Rectal smooth muscle tissue (tissue), 1 donor: ENCODE results near the gene UMODL1.

Experiments used
- H3K27ac ChIP-seq: one replicate; pipeline ENCODE4 v1.7.0; 2013; ENCODE audit warnings: low read depth, low read length, inconsistent platforms
- H3K27me3 ChIP-seq: one replicate; pipeline ENCODE4 v1.7.0; 2013; ENCODE audit warnings: low read length; ENCODE audit not compliant: control insufficient read depth, insufficient read depth
- H3K36me3 ChIP-seq: one replicate; pipeline ENCODE4 v1.7.0; 2013; ENCODE audit warnings: low read length; ENCODE audit not compliant: control insufficient read depth, insufficient read depth
- H3K4me1 ChIP-seq: one replicate; pipeline ENCODE4 v1.7.0; 2013; ENCODE audit warnings: low read length; ENCODE audit not compliant: control insufficient read depth, insufficient read depth
- H3K4me3 ChIP-seq: one replicate; pipeline ENCODE4 v1.7.0; 2013; ENCODE audit warnings: low read length
- H3K9ac ChIP-seq: one replicate; pipeline ENCODE4 v1.7.0; 2013; ENCODE audit warnings: low read length

Gene UMODL1

GRCh38 chr21:42071146-42071737 lies at the start of gene UMODL1:
UMODL1 (plus strand) TSS chr21:42071317; CDS start chr21:42071317, 0 bp downstream.
- Histone ChIP-seq H3K36me3 (no peaks in the 10 kb centered on the region), H3K27me3 (peaks cover 2% of the 10 kb centered on the region), H3K9ac (no peak within 1 kb of the TSS), H3K4me1 (no peaks in the 10 kb centered on the region), H3K4me3 (no peak within 1 kb of the TSS), H3K27ac (no peak within 1 kb of the TSS)

GRCh38 chr21:42021371-42022090 lies 49.6 kb upstream of the UMODL1 start:
- peaks cover 2% of the 10 kb centered on the region for H3K4me1 ChIP-seq
- no peak overlapping the region for H3K27ac ChIP-seq
- no peaks in the 10 kb centered on the region for H3K36me3 ChIP-seq
- H3K27me3 ChIP-seq: no peaks in the 10 kb centered on the region
- no peak overlapping the region for H3K4me3 ChIP-seq
- no peak overlapping the region for H3K9ac ChIP-seq

GRCh38 chr21:42022091-42022430 lies 49.1 kb upstream of the UMODL1 start:
- Histone ChIP-seq H3K4me1 (peaks cover 2% of the 10 kb centered on the region), H3K27ac (no peak overlapping the region), H3K27me3 (no peaks in the 10 kb centered on the region), H3K36me3 (no peaks in the 10 kb centered on the region), H3K9ac (no peak overlapping the region), H3K4me3 (no peak overlapping the region)

- H3K27ac ChIP-seq: no peak overlapping the region
- peaks cover 2% of the 10 kb centered on the region for H3K4me1 ChIP-seq
- no peaks in the 10 kb centered on the region for H3K36me3 ChIP-seq
- H3K27me3 ChIP-seq: no peaks in the 10 kb centered on the region
- H3K4me3 ChIP-seq: no peak overlapping the region
- no peak overlapping the region for H3K9ac ChIP-seq
Measured at GRCh38 chr21:42022906-42023305, 48.2 kb upstream of the UMODL1 start.

GRCh38 chr21:42025376-42026081 lies 45.6 kb upstream of the UMODL1 start:
- Histone ChIP-seq H3K9ac (no peak overlapping the region), H3K36me3 (no peaks in the 10 kb centered on the region), H3K4me1 (peaks cover 2% of the 10 kb centered on the region), H3K4me3 (no peak overlapping the region), H3K27me3 (no peaks in the 10 kb centered on the region), H3K27ac (peak overlapping the region; percentile 44)

GRCh38 chr21:42026082-42026435 lies 45.1 kb upstream of the UMODL1 start:
- H3K27me3 ChIP-seq: no peaks in the 10 kb centered on the region
- no peak overlapping the region for H3K9ac ChIP-seq
- H3K27ac ChIP-seq: peak overlapping the region; percentile 44
- H3K4me1 ChIP-seq: peaks cover 2% of the 10 kb centered on the region
- no peaks in the 10 kb centered on the region for H3K36me3 ChIP-seq
- no peak overlapping the region for H3K4me3 ChIP-seq

GRCh38 chr21:42027085-42027821 lies 43.9 kb upstream of the UMODL1 start:
- no peaks in the 10 kb centered on the region for H3K36me3 ChIP-seq
- no peak overlapping the region for H3K9ac ChIP-seq
- H3K27me3 ChIP-seq: no peaks in the 10 kb centered on the region
- H3K27ac ChIP-seq: peak overlapping the region; percentile 51
- H3K4me3 ChIP-seq: no peak overlapping the region
- H3K4me1 ChIP-seq: peaks cover 2% of the 10 kb centered on the region

GRCh38 chr21:42027822-42028765 lies 43.0 kb upstream of the UMODL1 start:
- H3K27me3 ChIP-seq: no peaks in the 10 kb centered on the region
- peaks cover 2% of the 10 kb centered on the region for H3K4me1 ChIP-seq
- peak overlapping the region; percentile 51 for H3K27ac ChIP-seq
- H3K9ac ChIP-seq: no peak overlapping the region
- no peaks in the 10 kb centered on the region for H3K36me3 ChIP-seq
- H3K4me3 ChIP-seq: no peak overlapping the region

GRCh38 chr21:42028766-42029425 lies 42.2 kb upstream of the UMODL1 start:
- H3K27me3 ChIP-seq: no peaks in the 10 kb centered on the region
- H3K4me1 ChIP-seq: peaks cover 2% of the 10 kb centered on the region
- H3K9ac ChIP-seq: no peak overlapping the region
- H3K4me3 ChIP-seq: no peak overlapping the region
- H3K27ac ChIP-seq: peak overlapping the region; percentile 51
- H3K36me3 ChIP-seq: no peaks in the 10 kb centered on the region

- Histone ChIP-seq H3K9ac (no peak overlapping the region), H3K27me3 (no peaks in the 10 kb centered on the region), H3K4me1 (peaks cover 2% of the 10 kb centered on the region), H3K36me3 (no peaks in the 10 kb centered on the region), H3K4me3 (no peak overlapping the region), H3K27ac (no peak overlapping the region)
Measured at GRCh38 chr21:42030311-42030710, 40.8 kb upstream of the UMODL1 start.

GRCh38 chr21:42031241-42031640 lies 39.9 kb upstream of the UMODL1 start:
- Histone ChIP-seq H3K27me3 (no peaks in the 10 kb centered on the region), H3K4me1 (no peaks in the 10 kb centered on the region), H3K27ac (no peak overlapping the region), H3K36me3 (no peaks in the 10 kb centered on the region), H3K4me3 (no peak overlapping the region), H3K9ac (no peak overlapping the region)
